Central memory CD8-positive, alpha-beta T cell (primary cell): ENCODE data around the gene KLHL36.

Experiments
- ATAC-seq: fragments of 150-1000 bp; cut with Tn5 transposase; replicated peaks from 2 replicates; pipeline ENCODE4 v1.10.0; 2022; ENCODE audit warnings: mild to moderate bottlenecking, moderate FRiP score, moderate number of reproducible peaks; ENCODE audit not compliant: poor library complexity, severe bottlenecking; ENCODE audit errors: extremely low read depth
- DNase-seq, 2 donors: peaks; one replicate each; pipeline ENCODE4 v3.0.0; 2021; ENCODE audit warnings: low spot score in 2 of 2
- H3K27ac Mint-ChIP-seq: one replicate; pipeline ENCODE4 v1.8.0; 2022; ENCODE audit warnings: low read depth, mild to moderate bottlenecking, moderate library complexity, mixed read lengths
- H3K27me3 Mint-ChIP-seq: one replicate; pipeline ENCODE4 v1.8.0; 2022; ENCODE audit warnings: mixed read lengths
- H3K36me3 Mint-ChIP-seq: one replicate; pipeline ENCODE4 v1.8.0; 2022; ENCODE audit warnings: mild to moderate bottlenecking, moderate library complexity, mixed read lengths; ENCODE audit not compliant: insufficient read depth
- H3K4me1 Mint-ChIP-seq: one replicate; pipeline ENCODE4 v1.8.0; 2022; ENCODE audit warnings: mixed read lengths
- H3K4me3 Mint-ChIP-seq: one replicate; pipeline ENCODE4 v1.8.0; 2022; ENCODE audit warnings: mild to moderate bottlenecking, moderate library complexity, mixed read lengths
- H3K9me3 Mint-ChIP-seq: one replicate; pipeline ENCODE4 v1.8.0; 2022; ENCODE audit warnings: mixed read lengths

Gene KLHL36

DNA sequence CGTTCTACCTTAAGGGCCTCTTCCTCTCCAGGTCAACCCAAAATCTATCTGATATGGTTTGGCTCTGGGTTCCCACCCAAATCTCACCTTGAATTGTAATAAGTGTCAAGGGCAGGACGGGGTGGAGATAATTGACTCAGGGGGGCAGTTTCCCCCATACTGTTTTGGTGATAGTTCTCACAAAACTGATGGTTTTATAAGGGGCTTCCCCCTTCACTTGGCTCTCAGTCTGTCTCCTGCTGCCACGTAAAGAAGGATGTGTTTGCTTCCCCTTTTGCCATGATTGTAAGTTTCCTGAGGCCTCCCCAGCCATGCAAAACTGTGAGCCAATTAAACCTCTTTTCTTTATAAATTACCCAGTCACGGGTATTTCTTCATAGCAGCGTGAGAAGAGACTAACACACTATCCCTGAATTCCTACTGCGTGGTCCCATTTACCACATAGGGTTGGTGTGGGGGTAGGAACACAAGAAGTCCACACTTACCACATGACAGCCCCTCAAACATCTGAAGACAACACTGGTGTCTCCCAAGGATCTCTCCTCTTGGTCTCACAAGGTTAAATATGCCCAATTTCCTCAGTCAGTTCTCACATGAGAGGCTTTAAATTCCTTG is 38.6 kb upstream of the KLHL36 start:
- H3K9me3 Mint-ChIP-seq = no peaks in the 10 kb centered on the region
- no peak for DNase-seq
- peak overlapping the region; percentile 88 for H3K27ac Mint-ChIP-seq
- H3K4me3 Mint-ChIP-seq = peak overlapping the region; percentile 97
- no peaks in the 10 kb centered on the region for H3K27me3 Mint-ChIP-seq
- no peak for ATAC-seq
- peaks cover 20% of the 10 kb centered on the region for H3K36me3 Mint-ChIP-seq
- peaks cover 87% of the 10 kb centered on the region for H3K4me1 Mint-ChIP-seq

DNA sequence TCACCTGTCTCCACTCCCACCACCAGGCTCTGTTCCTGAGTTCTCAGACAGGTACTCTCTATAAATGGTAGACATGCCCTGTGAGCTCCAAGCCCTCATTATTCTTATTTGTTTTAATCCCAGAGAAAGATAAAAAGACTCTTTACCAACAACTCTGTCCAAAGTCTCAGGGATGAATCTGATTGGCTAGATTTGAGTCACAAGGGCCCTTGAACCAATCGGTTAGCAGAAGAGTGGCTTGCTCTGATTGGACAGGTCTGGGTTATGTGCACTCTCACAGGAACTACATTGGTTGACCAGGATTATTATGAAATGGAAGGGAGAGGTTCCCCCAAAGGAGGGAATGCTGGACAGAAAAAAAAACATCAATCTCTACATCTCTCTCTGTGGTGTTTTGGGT is 37.9 kb upstream of the KLHL36 start:
- H3K9me3 Mint-ChIP-seq = no peaks in the 10 kb centered on the region
- peaks cover 27% of the 10 kb centered on the region for H3K36me3 Mint-ChIP-seq
- no peaks in the 10 kb centered on the region for H3K27me3 Mint-ChIP-seq
- DNase-seq = no peak
- H3K4me3 Mint-ChIP-seq = peak overlapping the region; percentile 97
- ATAC-seq = no peak
- H3K4me1 Mint-ChIP-seq = peaks cover 89% of the 10 kb centered on the region
- H3K27ac Mint-ChIP-seq = peak overlapping the region; percentile 88

GRCh38 chr16:84611041-84611440 is 37.3 kb upstream of the KLHL36 start:
- Mint-ChIP-seq H3K36me3 (peaks cover 34% of the 10 kb centered on the region), H3K9me3 (no peaks in the 10 kb centered on the region), H3K27ac (peak overlapping the region; percentile 88), H3K4me1 (peaks cover 90% of the 10 kb centered on the region), H3K4me3 (peak overlapping the region; percentile 97), H3K27me3 (no peaks in the 10 kb centered on the region)
- ATAC-seq (no peak), DNase-seq (no peak)

DNA sequence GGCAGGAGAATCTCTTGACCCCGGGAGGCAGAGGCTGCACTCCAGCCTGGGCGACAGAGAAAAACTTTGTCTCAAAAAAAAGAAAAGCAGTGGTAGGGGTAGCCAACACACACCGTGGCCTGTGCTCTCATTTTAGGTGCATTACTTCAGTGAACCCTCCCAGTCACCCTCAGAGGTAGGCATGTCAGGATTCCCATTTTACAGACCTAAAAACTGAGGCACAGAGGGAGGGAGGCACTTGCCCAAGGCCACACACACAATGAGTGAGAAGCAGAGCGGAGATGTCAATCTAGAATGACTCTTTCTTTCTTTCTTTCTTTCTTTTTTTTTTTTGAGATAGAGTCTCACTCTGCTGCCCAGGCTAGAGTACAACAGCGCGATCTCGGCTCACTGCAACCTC is 35.6 kb upstream of the KLHL36 start:
- Mint-ChIP-seq H3K27me3 (no peaks in the 10 kb centered on the region), H3K36me3 (peaks cover 41% of the 10 kb centered on the region), H3K27ac (peak overlapping the region; percentile 50), H3K9me3 (no peaks in the 10 kb centered on the region), H3K4me1 (peaks cover 88% of the 10 kb centered on the region), H3K4me3 (peak overlapping the region; percentile 97)
- DNase-seq = no peak
- ATAC-seq = no peak

DNA sequence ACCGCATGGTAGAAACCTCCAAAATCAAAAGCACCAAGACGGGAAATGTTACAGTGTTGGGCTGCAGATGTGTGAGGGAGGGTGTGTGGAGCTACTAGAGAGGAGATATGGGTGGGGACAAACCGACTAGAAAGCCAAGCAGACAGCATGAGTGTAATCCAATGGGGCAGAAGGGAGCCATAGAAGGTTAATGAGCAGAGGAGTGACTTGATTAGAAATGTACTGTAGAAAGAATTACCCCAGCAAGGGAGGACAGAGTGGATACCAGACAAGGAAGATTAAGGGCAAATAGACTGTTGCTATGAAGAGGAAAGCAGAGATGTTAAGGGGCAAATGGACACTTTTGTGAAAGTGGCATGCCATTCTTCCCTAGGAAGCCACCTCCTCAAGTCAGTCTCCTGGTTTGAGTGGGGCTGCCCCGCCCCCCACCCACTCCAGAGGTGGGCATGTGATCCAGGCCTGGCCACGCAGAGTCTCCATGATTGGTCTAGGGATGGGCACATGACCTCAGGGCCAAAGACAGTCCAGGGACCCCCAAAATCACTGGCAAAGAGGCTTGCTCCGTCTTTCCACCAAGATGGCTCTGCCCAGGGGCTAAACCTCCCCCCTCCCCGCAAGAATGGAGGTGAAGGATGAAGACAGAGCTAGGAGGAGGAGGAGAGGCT is 34.8 kb upstream of the KLHL36 start:
- Mint-ChIP-seq H3K27me3 (no peaks in the 10 kb centered on the region), H3K27ac (peak overlapping the region; percentile 50), H3K9me3 (no peaks in the 10 kb centered on the region), H3K36me3 (peaks cover 39% of the 10 kb centered on the region), H3K4me3 (peak overlapping the region; percentile 97), H3K4me1 (peaks cover 85% of the 10 kb centered on the region)
- no peak for DNase-seq
- no peak for ATAC-seq

GRCh38 chr16:84614073-84614459 is 34.2 kb upstream of the KLHL36 start:
- Mint-ChIP-seq H3K4me1 (peaks cover 87% of the 10 kb centered on the region), H3K9me3 (no peaks in the 10 kb centered on the region), H3K36me3 (peaks cover 39% of the 10 kb centered on the region), H3K27me3 (no peaks in the 10 kb centered on the region), H3K27ac (peak overlapping the region; percentile 50), H3K4me3 (peak overlapping the region; percentile 97)
- no peak for ATAC-seq
- DNase-seq = no peak

GRCh38 chr16:84614623-84614967 is 33.7 kb upstream of the KLHL36 start:
- Mint-ChIP-seq H3K36me3 (peaks cover 39% of the 10 kb centered on the region), H3K27ac (peak overlapping the region; percentile 50), H3K9me3 (no peaks in the 10 kb centered on the region), H3K4me3 (peak overlapping the region; percentile 97), H3K4me1 (peaks cover 86% of the 10 kb centered on the region), H3K27me3 (no peaks in the 10 kb centered on the region)
- no peak for ATAC-seq
- no peak for DNase-seq

DNA sequence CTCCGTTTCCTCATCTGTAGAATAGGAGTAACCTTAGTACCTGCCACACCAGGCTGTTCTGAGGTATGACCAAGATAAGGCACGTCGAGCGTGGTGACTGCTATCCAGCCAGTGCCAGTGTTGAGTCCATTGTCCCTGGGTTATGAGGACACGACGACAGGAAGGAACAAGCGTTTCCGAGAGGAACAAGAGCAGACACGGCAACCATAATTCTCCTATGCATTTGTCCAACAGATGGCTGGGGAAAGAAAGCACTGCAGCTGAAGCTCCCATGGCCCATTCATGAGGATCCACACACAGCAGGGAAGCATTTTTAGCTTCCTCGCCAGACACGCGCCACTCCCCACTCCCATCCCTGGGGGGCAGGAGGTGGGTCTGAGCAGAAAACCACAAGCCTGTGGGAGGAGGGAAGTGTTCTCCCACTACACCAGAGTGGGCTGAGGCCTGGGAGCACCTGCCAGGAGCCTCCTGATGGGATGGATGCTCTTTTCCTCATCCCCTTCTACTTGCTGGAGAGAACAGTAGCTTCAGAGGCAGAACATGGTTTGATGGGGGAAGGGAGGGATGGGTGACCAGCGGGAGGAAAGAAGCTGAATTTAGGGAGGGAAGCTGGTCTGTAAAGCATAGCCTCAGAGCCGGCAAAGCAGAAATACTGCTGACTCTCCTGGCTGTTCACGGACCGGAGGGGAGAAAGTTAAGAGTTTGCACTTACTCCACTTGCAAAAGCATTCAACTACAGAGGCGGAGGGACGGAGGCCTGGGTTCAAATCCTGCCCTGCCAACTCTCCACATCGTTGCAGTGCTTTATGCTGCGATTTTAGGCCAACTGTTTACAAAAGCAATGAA is 33.1 kb upstream of the KLHL36 start:
- H3K4me1 Mint-ChIP-seq = peaks cover 80% of the 10 kb centered on the region
- H3K27ac Mint-ChIP-seq = peak overlapping the region; percentile 88
- H3K36me3 Mint-ChIP-seq = peaks cover 39% of the 10 kb centered on the region
- H3K27me3 Mint-ChIP-seq = no peaks in the 10 kb centered on the region
- DNase-seq = no peak
- no peaks in the 10 kb centered on the region for H3K9me3 Mint-ChIP-seq
- peak overlapping the region; percentile 97 for H3K4me3 Mint-ChIP-seq
- ATAC-seq = no peak

GRCh38 chr16:84616515-84616914 is 31.8 kb upstream of the KLHL36 start:
- H3K36me3 Mint-ChIP-seq = peaks cover 34% of the 10 kb centered on the region
- ATAC-seq (no peak), DNase-seq (no peak)
- H3K27me3 Mint-ChIP-seq = no peaks in the 10 kb centered on the region
- H3K27ac Mint-ChIP-seq = peak overlapping the region; percentile 88
- peaks cover 67% of the 10 kb centered on the region for H3K4me1 Mint-ChIP-seq
- no peaks in the 10 kb centered on the region for H3K9me3 Mint-ChIP-seq
- H3K4me3 Mint-ChIP-seq = peak overlapping the region; percentile 97

DNA sequence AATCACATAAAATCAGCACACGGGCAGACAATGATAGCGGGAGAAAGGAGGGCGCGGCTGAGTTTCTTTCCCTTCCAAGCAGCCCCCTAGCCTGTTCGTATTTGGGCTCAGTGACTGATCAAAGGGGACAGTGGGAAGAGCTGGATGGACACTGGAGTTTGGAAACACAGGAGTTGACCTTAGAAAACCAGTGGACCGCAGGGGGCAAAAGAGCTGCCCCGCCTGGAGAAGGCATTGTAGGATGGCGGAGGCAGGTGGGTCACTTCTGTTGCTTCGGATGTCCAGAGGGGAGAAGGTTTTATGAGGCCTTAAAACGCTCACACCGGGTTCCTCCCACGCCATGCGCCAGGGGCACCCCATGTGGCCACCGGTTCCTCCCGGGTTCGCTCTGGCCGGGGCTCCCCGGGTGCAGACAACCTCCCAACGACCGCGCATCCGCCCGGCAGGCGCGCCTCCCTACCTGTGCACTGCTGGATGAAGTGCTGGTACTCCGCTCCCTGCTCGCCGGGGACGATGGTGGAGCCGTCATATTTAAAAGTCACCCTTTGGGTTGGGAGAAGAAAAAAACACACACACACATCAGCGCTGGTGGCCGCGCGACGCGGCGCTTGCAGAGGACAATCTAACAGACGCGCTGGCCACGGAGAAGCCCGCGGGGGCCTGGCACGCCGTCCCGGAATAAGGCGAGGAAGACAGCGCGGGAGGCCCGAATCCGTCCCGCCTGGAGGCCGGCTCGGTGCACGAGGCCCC is 31.1 kb upstream of the KLHL36 start:
- H3K27ac Mint-ChIP-seq = peak overlapping the region; percentile 88
- no peaks in the 10 kb centered on the region for H3K27me3 Mint-ChIP-seq
- no peaks in the 10 kb centered on the region for H3K9me3 Mint-ChIP-seq
- peak overlapping the region; percentile 97 for H3K4me3 Mint-ChIP-seq
- DNase-seq (no peak), ATAC-seq (peak; percentile 53)
- H3K4me1 Mint-ChIP-seq = peaks cover 60% of the 10 kb centered on the region
- H3K36me3 Mint-ChIP-seq = peaks cover 34% of the 10 kb centered on the region

DNA sequence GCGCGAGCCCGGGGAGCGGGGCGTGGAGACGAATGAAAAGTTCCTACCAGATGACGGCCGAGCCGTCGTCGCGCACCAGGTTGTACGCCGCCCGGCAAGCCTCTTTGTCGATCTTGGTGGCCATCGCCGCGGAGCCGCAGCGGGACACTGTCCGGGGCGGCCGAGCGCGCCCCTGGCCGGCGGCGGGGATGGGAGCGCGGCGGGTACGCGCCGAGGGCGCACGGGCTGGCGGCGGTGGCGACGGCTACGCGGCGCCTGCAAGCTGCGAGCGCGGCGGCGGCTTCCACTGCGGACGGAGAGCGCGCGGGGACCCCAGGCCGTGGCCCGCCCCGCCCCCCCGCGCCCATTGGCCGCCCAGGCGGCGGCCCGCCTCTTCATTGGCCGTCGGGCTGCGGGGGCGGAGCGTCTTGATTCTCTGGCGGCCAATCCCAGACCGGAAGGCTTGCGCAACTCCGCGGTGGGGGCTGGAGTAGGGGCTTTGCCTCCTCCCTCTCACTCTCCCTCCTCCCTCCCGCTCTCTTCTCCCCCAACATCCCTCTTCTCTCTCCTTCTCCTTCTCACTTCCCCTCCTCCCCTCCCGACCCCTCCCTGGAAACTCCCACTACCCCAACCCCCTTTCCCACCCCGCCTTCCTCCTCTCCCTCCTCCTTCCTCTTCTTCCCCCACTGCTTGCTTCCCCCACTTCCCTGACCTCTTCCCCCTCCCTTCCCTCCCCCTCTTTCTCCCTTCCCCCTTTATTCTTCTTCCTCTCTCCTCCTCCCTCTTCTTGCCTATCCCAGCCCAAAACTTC is 30.3 kb upstream of the KLHL36 start, which contains the start of gene COTL1:
COTL1 (minus strand) TSS at position 288 of the 790 bp plus-strand sequence; CDS start at position 124, 164 bp downstream.
- ATAC-seq (peak; percentile 84), DNase-seq (peak; percentile 78 to 89)
- H3K4me1 Mint-ChIP-seq = peaks cover 59% of the 10 kb centered on the region
- H3K27ac Mint-ChIP-seq = peak within 1 kb of the TSS; percentile 88
- peaks cover 34% of the 10 kb centered on the region for H3K36me3 Mint-ChIP-seq
- H3K9me3 Mint-ChIP-seq = no peaks in the 10 kb centered on the region
- H3K4me3 Mint-ChIP-seq = peak within 1 kb of the TSS; percentile 97
- H3K27me3 Mint-ChIP-seq = no peaks in the 10 kb centered on the region
